OCI-LY7 (cell line): ENCODE data around the gene EPB41. TPM values are rescaled to one million over a fixed set of nuclear protein-coding genes. Genes with fewer than 3 reads are reported as not detected.

Experiments
- BruUV-seq: library from RNA; stranded (reverse); fragments of 400-500 nt; replicated peaks from 2 replicates; lab custom pipeline; 2021; lab: Mats Ljungman, UMichigan
- CTCF ChIA-PET: fragments of 300-600 bp; sonication (Branson Sonifier 250); formaldehyde crosslinking; loops from one replicate; lab custom pipeline; 2022; ENCODE audit warnings: antibody characterized with exemption; ENCODE audit not compliant: unreplicated experiment; lab: Charles Lee
- POLR2A ChIA-PET: fragments of 300-600 bp; sonication (Branson Sonifier 250); formaldehyde crosslinking; loops from one replicate; lab custom pipeline; 2022; ENCODE audit warnings: antibody characterized with exemption; lab: Charles Lee
- DNase-seq: peaks from one replicate; pipeline ENCODE4 v3.0.0-alpha.2; 2015; ENCODE audit warnings: low spot score
- H2AFZ ChIP-seq: fragments of 200-600 bp; sonication (generic), shearing (Covaris generic); 2 replicates; pipeline ENCODE4 v1.6.1; 2014; ENCODE audit warnings: mild to moderate bottlenecking, antibody characterized with exemption, low read length, moderate library complexity
- H3K27ac ChIP-seq: fragments of 200-600 bp; sonication (generic); 2 replicates; pipeline ENCODE4 v1.5.1; 2014; ENCODE audit warnings: mixed run types, low read depth, mild to moderate bottlenecking, moderate library complexity, low read length, inconsistent platforms; ENCODE audit not compliant: poor library complexity, severe bottlenecking
- H3K36me3 ChIP-seq: fragments of 200-600 bp; sonication (generic); 2 replicates; pipeline ENCODE4 v1.6.1; 2014; ENCODE audit warnings: mild to moderate bottlenecking, antibody characterized with exemption, low read length, moderate library complexity, mixed read lengths; ENCODE audit not compliant: insufficient read depth
- H3K4me1 ChIP-seq: fragments of 200-600 bp; sonication (generic); 2 replicates; pipeline ENCODE4 v1.5.1; 2014; ENCODE audit warnings: mild to moderate bottlenecking, low read length; ENCODE audit not compliant: insufficient read depth, poor library complexity, severe bottlenecking
- H3K4me2 ChIP-seq: fragments of 200-600 bp; sonication (generic); 2 replicates; pipeline ENCODE4 v1.6.1; 2014; ENCODE audit warnings: mild to moderate bottlenecking, low read length
- H3K4me3 ChIP-seq: fragments of 200-600 bp; sonication (generic); 2 replicates; pipeline ENCODE4 v1.5.1; 2014; ENCODE audit warnings: mild to moderate bottlenecking, low read depth, low read length; ENCODE audit not compliant: poor library complexity, severe bottlenecking
- H3K79me2 ChIP-seq: fragments of 200-600 bp; sonication (generic); 2 replicates; pipeline ENCODE4 v1.6.1; 2016; ENCODE audit warnings: low read depth, mild to moderate bottlenecking, low read length, moderate library complexity, mixed read lengths; ENCODE audit not compliant: insufficient read depth
- H3K9me2 ChIP-seq: fragments of 200-600 bp; sonication (generic); 2 replicates; pipeline ENCODE4 v1.6.1; 2016; ENCODE audit warnings: mild to moderate bottlenecking, low read length, mixed read lengths; ENCODE audit not compliant: insufficient read depth
- H3K9me3 ChIP-seq: fragments of 200-600 bp; sonication (generic); 2 replicates; pipeline ENCODE4 v1.6.1; 2014; ENCODE audit warnings: mild to moderate bottlenecking, mixed run types, low read length, mixed read lengths
- H4K20me1 ChIP-seq: fragments of 200-600 bp; sonication (generic); 2 replicates; pipeline ENCODE4 v1.6.1; 2014; ENCODE audit warnings: mild to moderate bottlenecking, antibody characterized with exemption, low read length, moderate library complexity, mixed read lengths; ENCODE audit not compliant: insufficient read depth
- EZH2phosphoT487 ChIP-seq: fragments of 200-600 bp; sonication (generic); IDR thresholded peaks from 2 replicates; pipeline ENCODE4 v1.6.1; 2018; ENCODE audit warnings: low read depth, borderline replicate concordance, mild to moderate bottlenecking, mixed run types, antibody characterized with exemption, low read length, moderate library complexity, mixed read lengths
- intact Hi-C: fragments of 100-400 bp; cut with micrococcal nuclease; formaldehyde crosslinking; loops from one replicate; pipeline ENCODE4 v1.10.0; 2022; ENCODE audit not compliant: unreplicated experiment
- total RNA-seq, 2 experiments: library from RNA; depleted of rRNA in 1 of 2; stranded (reverse); fragments of >200 nt in 1 of 2; shearing (Covaris generic) in 1 of 2; gene quantifications; 2 replicates each; pipeline ENCODE4 v1.2.3, GENCODE V29; 2014 to 2022
- TF ChIP-seq, protein P1 (sequence below): fragments of 200-600 bp; sonication (generic); conservative IDR thresholded peaks from 2 replicates; pipeline ENCODE4 v1.5.1; 2014; ENCODE audit warnings: mild to moderate bottlenecking, antibody characterized with exemption, low read length, moderate library complexity, mixed read lengths

EPB41 gene
- total RNA-seq, 2 experiments from 2014 or later = 102 to 103 TPM

DNA sequence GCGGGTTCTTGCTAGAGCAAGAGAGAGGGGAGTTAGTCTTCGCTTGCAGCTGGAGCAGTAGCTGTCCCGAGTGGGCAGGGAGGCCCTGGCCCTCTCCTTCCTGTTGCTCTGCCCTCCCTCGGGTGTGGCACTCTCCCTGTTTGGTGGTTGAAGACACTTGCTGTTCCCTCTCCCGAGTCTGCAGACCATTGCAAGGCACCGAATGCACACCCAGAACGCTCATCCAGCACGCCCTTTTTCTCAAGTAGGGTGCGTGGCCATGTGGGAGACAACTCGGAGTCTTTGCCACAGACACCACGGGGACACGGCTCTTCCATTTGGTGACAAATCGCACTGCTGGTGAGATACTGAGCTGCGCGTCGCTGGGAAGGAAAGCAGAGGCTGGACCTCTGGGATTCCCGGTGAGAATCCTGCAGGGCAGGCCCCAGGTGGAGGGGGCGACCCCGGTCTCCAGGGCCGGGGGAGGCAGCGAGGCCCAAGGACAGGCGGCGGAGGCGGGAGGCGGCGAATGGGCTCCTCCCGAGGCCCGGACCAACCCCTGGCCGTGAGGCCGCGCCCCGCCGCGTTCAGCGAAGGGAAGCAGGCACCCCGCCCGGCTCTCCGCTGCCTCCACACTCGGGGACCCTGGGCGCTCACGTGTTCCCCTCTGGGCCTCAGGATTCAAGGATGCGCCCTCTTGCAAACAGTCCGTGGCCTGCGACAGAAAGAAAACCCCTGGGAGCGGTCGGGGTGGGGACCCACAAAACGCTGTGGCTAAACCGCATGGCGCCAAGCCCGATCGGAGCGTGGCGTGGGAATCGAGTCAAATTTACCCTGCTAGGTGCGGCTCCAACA, 219.7 kb downstream of the EPB41 start:
- POLR2A ChIA-PET = no interaction called here

DNA sequence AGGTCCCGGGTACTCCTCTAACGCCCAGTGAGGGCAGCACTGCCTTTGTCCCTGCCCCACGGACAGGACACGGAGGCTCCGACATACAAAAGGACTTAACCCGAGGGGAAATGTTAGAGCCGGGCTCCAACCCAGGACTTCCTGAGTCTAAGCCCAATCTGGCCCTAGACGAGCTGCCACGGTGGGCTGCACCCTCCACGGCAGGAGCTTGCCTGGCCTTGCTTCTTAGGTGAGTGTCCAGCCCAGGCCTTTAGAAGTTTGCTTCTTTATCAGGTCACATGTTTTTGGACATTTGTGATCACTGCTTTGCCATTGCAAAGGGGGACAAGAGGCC, 220.3 kb downstream of the EPB41 start:
- Histone ChIP-seq H3K4me3 (no peak overlapping the region), H3K4me1 (no peaks in the 10 kb centered on the region), H3K9me3 (no peaks in the 10 kb centered on the region), H4K20me1 (no peaks in the 10 kb centered on the region), H3K27ac (no peak overlapping the region), H3K4me2 (no peak overlapping the region), H2AFZ (no peak overlapping the region; the same call in 1 of the 2 replicates), H3K36me3 (no peaks in the 10 kb centered on the region), H3K9me2 (no peaks in the 10 kb centered on the region), H3K79me2 (no peaks in the 10 kb centered on the region)
- TF ChIP-seq, protein P1, sequence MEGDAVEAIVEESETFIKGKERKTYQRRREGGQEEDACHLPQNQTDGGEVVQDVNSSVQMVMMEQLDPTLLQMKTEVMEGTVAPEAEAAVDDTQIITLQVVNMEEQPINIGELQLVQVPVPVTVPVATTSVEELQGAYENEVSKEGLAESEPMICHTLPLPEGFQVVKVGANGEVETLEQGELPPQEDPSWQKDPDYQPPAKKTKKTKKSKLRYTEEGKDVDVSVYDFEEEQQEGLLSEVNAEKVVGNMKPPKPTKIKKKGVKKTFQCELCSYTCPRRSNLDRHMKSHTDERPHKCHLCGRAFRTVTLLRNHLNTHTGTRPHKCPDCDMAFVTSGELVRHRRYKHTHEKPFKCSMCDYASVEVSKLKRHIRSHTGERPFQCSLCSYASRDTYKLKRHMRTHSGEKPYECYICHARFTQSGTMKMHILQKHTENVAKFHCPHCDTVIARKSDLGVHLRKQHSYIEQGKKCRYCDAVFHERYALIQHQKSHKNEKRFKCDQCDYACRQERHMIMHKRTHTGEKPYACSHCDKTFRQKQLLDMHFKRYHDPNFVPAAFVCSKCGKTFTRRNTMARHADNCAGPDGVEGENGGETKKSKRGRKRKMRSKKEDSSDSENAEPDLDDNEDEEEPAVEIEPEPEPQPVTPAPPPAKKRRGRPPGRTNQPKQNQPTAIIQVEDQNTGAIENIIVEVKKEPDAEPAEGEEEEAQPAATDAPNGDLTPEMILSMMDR = no peak
- TF ChIP-seq EZH2phosphoT487 = no peak
- intact Hi-C loops = no loop called here
- POLR2A ChIA-PET = no interaction called here
- no TSS peak for BruUV-seq
- CTCF ChIA-PET = no interaction called here
- DNase-seq = no peak

More for the DNA sequence above, 219.7 kb downstream of the EPB41 start:
- CTCF ChIA-PET = no interaction called here
- H3K9me2 ChIP-seq = no peaks in the 10 kb centered on the region
- no peak overlapping the region for H3K27ac ChIP-seq
- H3K79me2 ChIP-seq = no peaks in the 10 kb centered on the region
- no peaks in the 10 kb centered on the region for H3K4me1 ChIP-seq
- H4K20me1 ChIP-seq = no peaks in the 10 kb centered on the region
- no peaks in the 10 kb centered on the region for H3K9me3 ChIP-seq
- DNase-seq = no peak
- no peak for TF ChIP-seq EZH2phosphoT487
- TF ChIP-seq, protein P1 = no peak
- no peak overlapping the region; the same call in 1 of the 2 replicates for H2AFZ ChIP-seq
- H3K36me3 ChIP-seq = no peaks in the 10 kb centered on the region
- no peak overlapping the region for H3K4me3 ChIP-seq
- no peak overlapping the region for H3K4me2 ChIP-seq
- no TSS peak for BruUV-seq
- intact Hi-C loops = no loop called here

DNA sequence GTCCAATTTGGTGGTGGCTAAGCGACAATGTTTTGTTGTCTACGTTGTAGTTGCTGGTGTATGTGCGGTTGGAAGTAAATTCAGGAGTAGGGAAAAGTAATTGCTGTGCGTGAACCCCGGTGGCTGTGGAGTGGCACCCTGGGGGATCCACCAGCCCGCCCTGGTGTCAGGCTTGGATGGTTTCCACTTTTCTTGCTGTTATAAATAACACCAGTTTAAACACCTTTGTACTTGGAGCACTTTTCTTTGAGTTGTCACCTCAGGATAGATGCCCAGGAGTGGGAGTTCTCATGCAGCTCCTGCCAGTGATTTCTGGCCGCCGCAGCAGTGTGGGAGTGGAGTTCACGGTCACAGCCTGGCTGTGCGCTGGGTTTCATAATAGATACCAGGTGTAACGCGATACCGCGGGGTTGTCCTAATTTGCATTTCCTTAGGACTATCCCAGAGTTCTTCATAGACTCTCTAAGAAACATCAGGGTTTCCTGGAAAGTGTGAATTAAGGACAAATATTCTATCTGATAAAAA, 222.1 kb downstream of the EPB41 start:
- POLR2A ChIA-PET = no interaction called here
- BruUV-seq = no TSS peak
- TF ChIP-seq EZH2phosphoT487 = no peak
- TF ChIP-seq, protein P1 = no peak
- H3K9me3 ChIP-seq = no peaks in the 10 kb centered on the region
- H2AFZ ChIP-seq = no peak overlapping the region
- no peaks in the 10 kb centered on the region for H3K4me1 ChIP-seq
- intact Hi-C loops = no loop called here
- DNase-seq = no peak
- CTCF ChIA-PET = no interaction called here
- no peaks in the 10 kb centered on the region for H3K9me2 ChIP-seq
- H3K4me3 ChIP-seq = no peak overlapping the region
- no peaks in the 10 kb centered on the region for H4K20me1 ChIP-seq
- no peak overlapping the region for H3K4me2 ChIP-seq
- H3K27ac ChIP-seq = no peak overlapping the region
- no peaks in the 10 kb centered on the region for H3K36me3 ChIP-seq
- H3K79me2 ChIP-seq = no peaks in the 10 kb centered on the region
